PC-3 (cell line): Measurements from ENCODE around the gene KMT2A. TPM values are rescaled to one million over a fixed set of nuclear protein-coding genes. Genes with fewer than 3 reads are reported as not detected.

ENCODE experiments used
- ATAC-seq: fragments of 200-7000 bp; cut with Tn5 transposase; 2 replicates; pipeline ENCODE4 v1.9.1; 2020; ENCODE audit warnings: mild to moderate bottlenecking, moderate library complexity
- BruUV-seq: library from RNA; stranded (reverse); fragments of 400-500 nt; replicated peaks from 2 replicates; lab custom pipeline; 2021; lab: Mats Ljungman, UMichigan
- CTCF ChIA-PET: fragments of 300-600 bp; sonication (Branson Sonifier 250); formaldehyde crosslinking; loops from one replicate; lab custom pipeline; 2022; ENCODE audit warnings: antibody characterized with exemption; lab: Charles Lee
- POLR2A ChIA-PET: fragments of 300-600 bp; sonication (Branson Sonifier 250); formaldehyde crosslinking; loops from one replicate; lab custom pipeline; 2022; ENCODE audit warnings: antibody characterized with exemption; ENCODE audit not compliant: unreplicated experiment; lab: Charles Lee
- DNase-seq: peaks from one replicate; pipeline ENCODE4 v3.0.0-alpha.2; 2015
- H2AFZ ChIP-seq: fragments of 300-600 bp; sonication (generic); 2 replicates; pipeline ENCODE4 v1.6.0; 2016; ENCODE audit warnings: antibody characterized with exemption, low read length
- H3F3A ChIP-seq: fragments of 300-600 bp; sonication (generic); one replicate; pipeline ENCODE4 v1.6.0; 2017; ENCODE audit warnings: antibody characterized with exemption, low read length, control low read depth, mild to moderate bottlenecking; ENCODE audit not compliant: unreplicated experiment
- H3K27ac ChIP-seq: fragments of 300-600 bp; sonication (generic); 2 replicates; pipeline ENCODE4 v1.5.1; 2016; ENCODE audit warnings: mild to moderate bottlenecking, low read length
- H3K27me3 ChIP-seq: fragments of 300-600 bp; sonication (generic); 2 replicates; pipeline ENCODE4 v1.6.1; 2016; ENCODE audit warnings: low read length, mixed read lengths
- H3K36me3 ChIP-seq: fragments of 300-600 bp; sonication (generic); 2 replicates; pipeline ENCODE4 v1.6.1; 2016; ENCODE audit warnings: low read depth, mixed run types, low read length, mixed read lengths
- H3K4me1 ChIP-seq: fragments of 300-600 bp; sonication (generic); 2 replicates; pipeline ENCODE4 v1.5.1; 2016; ENCODE audit warnings: low read length; ENCODE audit not compliant: insufficient read depth
- H3K4me2 ChIP-seq: fragments of 300-600 bp; sonication (generic); 2 replicates; pipeline ENCODE4 v1.6.0; 2016; ENCODE audit warnings: low read length
- H3K4me3 ChIP-seq: fragments of 300-600 bp; sonication (generic); 2 replicates; pipeline ENCODE4 v1.5.1; 2016; ENCODE audit warnings: mild to moderate bottlenecking, low read length, mixed read lengths
- H3K79me2 ChIP-seq: fragments of 300-600 bp; sonication (generic); 2 replicates; pipeline ENCODE4 v1.6.1; 2017; ENCODE audit warnings: low read length, mixed read lengths
- H3K9ac ChIP-seq: fragments of 300-600 bp; sonication (generic); 2 replicates; pipeline ENCODE4 v1.6.0; 2016; ENCODE audit warnings: mild to moderate bottlenecking, low read length
- H3K9me2 ChIP-seq: fragments of 300-600 bp; sonication (generic); replicated peaks from 2 replicates; pipeline ENCODE4 v1.6.1; 2016; ENCODE audit warnings: mixed run types, low read length, mixed read lengths
- H3K9me3 ChIP-seq: fragments of 300-600 bp; sonication (generic); 2 replicates; pipeline ENCODE4 v1.6.1; 2016; ENCODE audit warnings: low read length, mixed read lengths
- H4K20me1 ChIP-seq: fragments of 300-600 bp; sonication (generic); 2 replicates; pipeline ENCODE4 v1.6.1; 2016; ENCODE audit warnings: low read length, mixed read lengths
- CTCF ChIP-seq: fragments of 300-600 bp; sonication (generic); conservative IDR thresholded peaks from 2 replicates; pipeline ENCODE4 v1.5.1; 2017; ENCODE audit warnings: antibody characterized with exemption, low read depth, mild to moderate bottlenecking, low read length
- EZH2 ChIP-seq: fragments of 300-600 bp; sonication (generic); IDR thresholded peaks from one replicate; pipeline ENCODE4 v1.6.1; 2017; ENCODE audit warnings: antibody characterized with exemption, mild to moderate bottlenecking, low read length; ENCODE audit not compliant: unreplicated experiment
- EZH2phosphoT487 ChIP-seq: fragments of 300-600 bp; sonication (generic); IDR thresholded peaks from 2 replicates; pipeline ENCODE4 v1.6.1; 2018; ENCODE audit warnings: mild to moderate bottlenecking, antibody characterized with exemption, low read length, borderline replicate concordance
- intact Hi-C: fragments of 100-400 bp; cut with micrococcal nuclease; formaldehyde crosslinking; loops from 2 replicates; pipeline ENCODE4 v1.9.0; 2023
- total RNA-seq: library from RNA; depleted of rRNA; stranded (reverse); fragments of >200 nt; gene quantifications from 2 replicates; pipeline ENCODE4 v1.2.3, GENCODE V29; 2014

Gene KMT2A
- total RNA-seq, 1 experiment from 2014 or later: 35.3 TPM

GRCh38 chr11:118430956-118431355 lies 5.3 kb upstream of the KMT2A start:
- intact Hi-C loops: no loop called here
- H3F3A ChIP-seq: no peaks in the 10 kb centered on the region
- no TSS peak for BruUV-seq

GRCh38 chr11:118434123-118434552 lies 2.2 kb upstream of the KMT2A start:
- peak overlapping the region; percentile 99 for H3K4me2 ChIP-seq
- no peaks in the 10 kb centered on the region for H3K27me3 ChIP-seq
- no peak for DNase-seq
- no peak for TF ChIP-seq CTCF
- TF ChIP-seq EZH2phosphoT487: no peak
- no peak for TF ChIP-seq EZH2
- ChIA-PET POLR2A (no interaction called here), CTCF (no interaction called here)
- H3K36me3 ChIP-seq: no peaks in the 10 kb centered on the region
- no peaks in the 10 kb centered on the region for H3K9me2 ChIP-seq
- no peak for ATAC-seq
- H3F3A ChIP-seq: no peaks in the 10 kb centered on the region
- peaks cover 26% of the 10 kb centered on the region for H3K79me2 ChIP-seq
- no peak overlapping the region for H3K9ac ChIP-seq
- H3K4me1 ChIP-seq: peaks cover 17% of the 10 kb centered on the region
- H3K9me3 ChIP-seq: no peaks in the 10 kb centered on the region
- no TSS peak for BruUV-seq
- peaks cover 15% of the 10 kb centered on the region for H4K20me1 ChIP-seq
- peak overlapping the region; percentile 97 for H2AFZ ChIP-seq
- peak overlapping the region; percentile 82 for H3K4me3 ChIP-seq
- intact Hi-C loops: loop anchor here (1.0 kb wide), 1 partner anchor 54 kb away; no protein-coding TSS in a partner anchor
- no peak overlapping the region for H3K27ac ChIP-seq

More at GRCh38 chr11:118430956-118431355, 5.3 kb upstream of the KMT2A start:
- ChIA-PET POLR2A (interaction anchor here (0.6 kb wide), 1 partner anchor 930 kb away, joined by 3 read pairs; no protein-coding TSS in a partner anchor), CTCF (interaction anchor here (0.6 kb wide), 1 partner anchor 109 kb away, joined by 4 read pairs; no protein-coding TSS in a partner anchor)
- no peaks in the 10 kb centered on the region for H3K27me3 ChIP-seq
- DNase-seq (no peak), ATAC-seq (no peak)
- no peaks in the 10 kb centered on the region for H4K20me1 ChIP-seq
- H2AFZ ChIP-seq: no peak overlapping the region
- no peaks in the 10 kb centered on the region for H3K9me3 ChIP-seq
- H3K4me2 ChIP-seq: no peak overlapping the region
- H3K79me2 ChIP-seq: no peaks in the 10 kb centered on the region
- no peak overlapping the region for H3K9ac ChIP-seq
- no peak overlapping the region for H3K27ac ChIP-seq
- TF ChIP-seq EZH2 (no peak), CTCF (0 out of 2 replicates have a peak, but pooled peaks have one; percentile 33)
- no peaks in the 10 kb centered on the region for H3K9me2 ChIP-seq
- no peak overlapping the region for H3K4me3 ChIP-seq
- peaks cover 12% of the 10 kb centered on the region; the same call in 1 of the 2 replicates for H3K4me1 ChIP-seq
- no peaks in the 10 kb centered on the region for H3K36me3 ChIP-seq

GRCh38 chr11:118434553-118435289 lies 1.6 kb upstream of the KMT2A start:
- no peaks in the 10 kb centered on the region for H3K27me3 ChIP-seq
- ChIA-PET CTCF (interaction anchor here (0.7 kb wide), 1 partner anchor 174 kb away, joined by 4 read pairs; no protein-coding TSS in a partner anchor), POLR2A (interaction anchor here (0.7 kb wide), 1 partner anchor 26 kb away, joined by 15 read pairs; no protein-coding TSS in a partner anchor)
- BruUV-seq: no TSS peak
- H3K4me3 ChIP-seq: peak overlapping the region; percentile 82
- intact Hi-C loops: loop anchor here (1.0 kb wide), 1 partner anchor 54 kb away; no protein-coding TSS in a partner anchor
- no peaks in the 10 kb centered on the region for H3K36me3 ChIP-seq
- H3K27ac ChIP-seq: no peak overlapping the region
- peak overlapping the region; percentile 99 for H3K4me2 ChIP-seq
- TF ChIP-seq CTCF (no peak), EZH2 (no peak), EZH2phosphoT487 (no peak)
- no peaks in the 10 kb centered on the region for H3K9me2 ChIP-seq
- peak; percentile 49 for DNase-seq
- H2AFZ ChIP-seq: peak overlapping the region; percentile 97
- no peaks in the 10 kb centered on the region for H3K9me3 ChIP-seq
- peaks cover 20% of the 10 kb centered on the region for H4K20me1 ChIP-seq
- peak; percentile 5 for ATAC-seq
- peak overlapping the region; percentile 70; the same call in 1 of the 2 replicates for H3K9ac ChIP-seq
- H3F3A ChIP-seq: no peaks in the 10 kb centered on the region
- H3K79me2 ChIP-seq: peaks cover 32% of the 10 kb centered on the region
- H3K4me1 ChIP-seq: peaks cover 23% of the 10 kb centered on the region
